Panc1 (cell line): ENCODE measurements around the gene PDE4B.

Experiments
- REST ChIP-seq, 2 experiments: IDR thresholded peaks; 2 replicates each; pipeline ENCODE4 v1.6.1; 2011 to 2012; ENCODE audit warnings: low read depth in 2 of 2, control low read depth in 1 of 2, low read length in 1 of 2, mild to moderate bottlenecking in 1 of 2, moderate library complexity in 1 of 2; ENCODE audit not compliant: insufficient read depth in 1 of 2
- TF ChIP-seq, protein P1 (sequence below): fragments of 450-650 bp; IDR thresholded peaks from 2 replicates; pipeline ENCODE4 v1.5.1; 2017; ENCODE audit warnings: mild to moderate bottlenecking

DNA sequence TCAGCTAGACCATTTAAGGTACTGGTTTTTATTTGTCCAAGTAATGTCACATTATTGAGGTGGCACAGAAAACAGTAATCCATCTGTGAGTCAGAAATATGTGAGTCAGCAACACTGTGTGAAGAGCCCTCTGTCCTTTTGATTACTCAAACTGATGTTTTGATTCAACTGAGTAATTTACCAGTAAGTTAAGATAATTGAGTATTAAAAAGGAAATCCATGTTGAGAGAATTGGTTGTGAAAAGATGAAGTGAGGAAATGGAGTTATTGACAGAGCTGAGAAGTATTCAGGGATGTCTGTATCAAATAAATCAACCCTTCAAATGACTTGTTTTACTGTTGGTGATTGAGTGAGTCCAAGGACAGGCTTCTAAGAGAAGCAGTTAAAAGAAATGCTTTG is 438.5 kb downstream of the PDE4B start:
- no peak for TF ChIP-seq REST (IDR thresholded peaks at IDR 0.05; ENCODE audit: insufficient read depth in 1 of 2, low read depth in 2 of 2, low read length in 1 of 2)
- TF ChIP-seq, protein P1, sequence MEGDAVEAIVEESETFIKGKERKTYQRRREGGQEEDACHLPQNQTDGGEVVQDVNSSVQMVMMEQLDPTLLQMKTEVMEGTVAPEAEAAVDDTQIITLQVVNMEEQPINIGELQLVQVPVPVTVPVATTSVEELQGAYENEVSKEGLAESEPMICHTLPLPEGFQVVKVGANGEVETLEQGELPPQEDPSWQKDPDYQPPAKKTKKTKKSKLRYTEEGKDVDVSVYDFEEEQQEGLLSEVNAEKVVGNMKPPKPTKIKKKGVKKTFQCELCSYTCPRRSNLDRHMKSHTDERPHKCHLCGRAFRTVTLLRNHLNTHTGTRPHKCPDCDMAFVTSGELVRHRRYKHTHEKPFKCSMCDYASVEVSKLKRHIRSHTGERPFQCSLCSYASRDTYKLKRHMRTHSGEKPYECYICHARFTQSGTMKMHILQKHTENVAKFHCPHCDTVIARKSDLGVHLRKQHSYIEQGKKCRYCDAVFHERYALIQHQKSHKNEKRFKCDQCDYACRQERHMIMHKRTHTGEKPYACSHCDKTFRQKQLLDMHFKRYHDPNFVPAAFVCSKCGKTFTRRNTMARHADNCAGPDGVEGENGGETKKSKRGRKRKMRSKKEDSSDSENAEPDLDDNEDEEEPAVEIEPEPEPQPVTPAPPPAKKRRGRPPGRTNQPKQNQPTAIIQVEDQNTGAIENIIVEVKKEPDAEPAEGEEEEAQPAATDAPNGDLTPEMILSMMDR, result no peak
